Activated B cell treated with CpG ODN at 0.5 μM for 24 hours (primary cell): ENCODE data around the gene WDR37. TPM values are rescaled to one million over a fixed set of nuclear protein-coding genes. Genes with fewer than 3 reads are reported as not detected.
"Not testable (repeated sequence)": the region's sequence is repeated elsewhere in the genome, so short reads cannot be mapped to it uniquely, and the experiment has no call there.

Experiments
- ATAC-seq: fragments of 200-7000 bp; cut with Tn5 transposase; one replicate; pipeline ENCODE4 v1.10.0; 2021; ENCODE audit warnings: low read depth, mild to moderate bottlenecking, moderate library complexity
- CTCF ChIA-PET: fragments of 350-600 bp; sonication (Branson Sonifier 250); formaldehyde crosslinking; loops from one replicate; lab custom pipeline; 2021; ENCODE audit warnings: antibody characterized with exemption; lab: Charles Lee
- POLR2A ChIA-PET: fragments of 350-600 bp; sonication (Branson Sonifier 250); formaldehyde crosslinking; loops from one replicate; lab custom pipeline; 2021; ENCODE audit warnings: antibody characterized with exemption; lab: Charles Lee
- DNase-seq: peaks from one replicate; pipeline ENCODE4 v3.0.0; 2022
- H3K27ac Mint-ChIP-seq: one replicate; pipeline ENCODE4 v1.8.0; 2020; ENCODE audit warnings: mixed read lengths
- H3K27me3 Mint-ChIP-seq: one replicate; pipeline ENCODE4 v1.8.0; 2021; ENCODE audit warnings: mixed read lengths
- H3K36me3 Mint-ChIP-seq: one replicate; pipeline ENCODE4 v1.8.0; 2021; ENCODE audit warnings: low read depth, mixed read lengths
- H3K4me1 Mint-ChIP-seq: one replicate; pipeline ENCODE4 v1.8.0; 2021; ENCODE audit warnings: mixed read lengths
- H3K4me3 Mint-ChIP-seq: one replicate; pipeline ENCODE4 v1.8.0; 2020; ENCODE audit warnings: mild to moderate bottlenecking, mixed read lengths
- H3K9me3 Mint-ChIP-seq: one replicate; pipeline ENCODE4 v1.8.0; 2020; ENCODE audit warnings: mixed read lengths
- intact Hi-C: fragments of 100-400 bp; cut with micrococcal nuclease; formaldehyde crosslinking; loops from one replicate; pipeline ENCODE4 v1.15.1; 2024
- total RNA-seq: library from RNA; stranded (reverse); gene quantifications from 2 replicates; pipeline ENCODE4 v1.2.3, GENCODE V29; 2022
- TF ChIP-seq, protein P1 (sequence below): fragments of 200-600 bp; IDR thresholded peaks from one replicate; pipeline ENCODE4 v1.8.0; 2022; ENCODE audit warnings: antibody characterized with exemption, mild to moderate bottlenecking

The WDR37 gene
- total RNA-seq, 1 donor from 2014 or later, result 20.0 TPM

DNA sequence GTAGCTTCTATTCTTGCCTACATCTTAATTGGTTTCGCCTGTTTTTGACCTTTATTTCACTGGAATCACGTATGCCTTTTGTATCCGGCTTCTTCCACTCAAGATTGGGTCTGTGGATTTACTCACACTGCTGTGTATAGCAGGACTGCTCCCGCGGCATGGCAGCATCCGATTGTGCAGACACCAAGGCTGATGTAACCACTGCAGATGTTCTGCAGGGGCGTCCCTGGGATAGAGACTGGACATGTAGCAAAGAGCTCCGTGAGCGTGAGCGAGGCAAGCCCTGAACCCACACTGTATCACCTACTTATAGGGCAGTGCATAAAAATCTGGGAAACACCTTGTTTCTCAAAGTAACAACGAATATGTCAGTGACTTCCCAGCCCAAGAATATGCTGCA lies 19.1 kb upstream of the WDR37 start:
- peaks cover 36% of the 10 kb centered on the region for H3K36me3 Mint-ChIP-seq
- no peaks in the 10 kb centered on the region for H3K9me3 Mint-ChIP-seq
- intact Hi-C loops, result no loop called here
- H3K27ac Mint-ChIP-seq, result peak overlapping the region; percentile 72
- no peaks in the 10 kb centered on the region for H3K27me3 Mint-ChIP-seq
- DNase-seq (no peak), ATAC-seq (no peak)
- TF ChIP-seq, protein P1, sequence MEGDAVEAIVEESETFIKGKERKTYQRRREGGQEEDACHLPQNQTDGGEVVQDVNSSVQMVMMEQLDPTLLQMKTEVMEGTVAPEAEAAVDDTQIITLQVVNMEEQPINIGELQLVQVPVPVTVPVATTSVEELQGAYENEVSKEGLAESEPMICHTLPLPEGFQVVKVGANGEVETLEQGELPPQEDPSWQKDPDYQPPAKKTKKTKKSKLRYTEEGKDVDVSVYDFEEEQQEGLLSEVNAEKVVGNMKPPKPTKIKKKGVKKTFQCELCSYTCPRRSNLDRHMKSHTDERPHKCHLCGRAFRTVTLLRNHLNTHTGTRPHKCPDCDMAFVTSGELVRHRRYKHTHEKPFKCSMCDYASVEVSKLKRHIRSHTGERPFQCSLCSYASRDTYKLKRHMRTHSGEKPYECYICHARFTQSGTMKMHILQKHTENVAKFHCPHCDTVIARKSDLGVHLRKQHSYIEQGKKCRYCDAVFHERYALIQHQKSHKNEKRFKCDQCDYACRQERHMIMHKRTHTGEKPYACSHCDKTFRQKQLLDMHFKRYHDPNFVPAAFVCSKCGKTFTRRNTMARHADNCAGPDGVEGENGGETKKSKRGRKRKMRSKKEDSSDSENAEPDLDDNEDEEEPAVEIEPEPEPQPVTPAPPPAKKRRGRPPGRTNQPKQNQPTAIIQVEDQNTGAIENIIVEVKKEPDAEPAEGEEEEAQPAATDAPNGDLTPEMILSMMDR, result no peak
- ChIA-PET CTCF (no interaction called here), POLR2A (interaction anchor here (1.0 to 4.1 kb wide), 3 partner anchors 12 to 104 kb away, joined by 3 to 69 read pairs (median 15); partner anchors contain the start of genes IDI1 and WDR37)
- H3K4me3 Mint-ChIP-seq, result no peak overlapping the region
- peaks cover 30% of the 10 kb centered on the region for H3K4me1 Mint-ChIP-seq

DNA sequence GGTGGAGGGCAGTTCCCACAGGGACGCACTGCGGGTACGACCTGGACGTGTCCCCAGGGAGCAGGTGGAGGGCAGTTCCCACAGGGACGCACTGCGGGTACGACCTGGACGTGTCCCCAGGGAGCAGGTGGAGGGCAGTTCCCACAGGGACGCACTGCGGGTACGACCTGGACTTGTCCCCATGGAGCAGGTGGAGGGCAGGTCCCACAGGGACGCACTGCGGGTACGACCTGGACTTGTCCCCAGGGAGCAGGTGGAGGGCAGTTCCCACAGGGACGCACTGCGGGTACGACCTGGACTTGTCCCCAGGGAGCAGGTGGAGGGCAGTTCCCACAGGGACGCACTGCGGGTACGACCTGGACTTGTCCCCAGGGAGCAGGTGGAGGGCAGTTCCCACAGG lies 17.4 kb upstream of the WDR37 start:
- H3K4me3 Mint-ChIP-seq, DNase-seq, intact Hi-C loops, H3K27ac Mint-ChIP-seq, H3K9me3 Mint-ChIP-seq, ATAC-seq, H3K27me3 Mint-ChIP-seq, CTCF ChIA-PET: not testable (repeated sequence)
- POLR2A ChIA-PET, result interaction anchor here (1.2 to 4.1 kb wide), 2 partner anchors 11 to 51 kb away, joined by 4 to 69 read pairs; partner anchors contain the start of genes GTPBP4 and IDI1
- H3K36me3 Mint-ChIP-seq, result peaks cover 47% of the 10 kb centered on the region
- H3K4me1 Mint-ChIP-seq, result peaks cover 40% of the 10 kb centered on the region

DNA sequence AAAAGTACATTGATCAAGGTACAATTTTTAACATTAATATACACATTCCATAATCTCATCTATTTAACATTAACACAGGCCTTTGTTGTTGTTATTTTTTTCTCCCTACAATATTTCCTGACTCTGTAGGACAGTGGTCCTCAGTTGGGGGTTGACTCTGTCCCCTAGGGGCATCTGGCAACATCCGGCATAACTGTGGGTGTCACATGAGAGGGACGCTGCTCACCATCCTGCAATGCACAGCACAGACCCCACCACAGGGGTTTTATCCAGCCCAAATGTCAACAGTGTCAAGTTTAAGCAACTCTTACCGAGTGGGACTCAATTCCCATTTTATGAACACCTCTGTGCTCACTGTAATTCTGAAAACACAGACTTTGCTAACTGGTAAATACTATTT lies 16.1 kb upstream of the WDR37 start:
- TF ChIP-seq, protein P1, result no peak
- Mint-ChIP-seq H3K27me3 (no peaks in the 10 kb centered on the region), H3K36me3 (peaks cover 58% of the 10 kb centered on the region), H3K4me1 (peaks cover 53% of the 10 kb centered on the region), H3K27ac (no peak overlapping the region), H3K4me3 (no peak overlapping the region), H3K9me3 (no peaks in the 10 kb centered on the region)
- POLR2A ChIA-PET, result no interaction called here
- no peak for DNase-seq
- ATAC-seq, result no peak
- intact Hi-C loops, result loop anchor here (10.0 kb wide), 1 partner anchor 415 kb away; no protein-coding TSS in a partner anchor
- CTCF ChIA-PET, result no interaction called here

DNA sequence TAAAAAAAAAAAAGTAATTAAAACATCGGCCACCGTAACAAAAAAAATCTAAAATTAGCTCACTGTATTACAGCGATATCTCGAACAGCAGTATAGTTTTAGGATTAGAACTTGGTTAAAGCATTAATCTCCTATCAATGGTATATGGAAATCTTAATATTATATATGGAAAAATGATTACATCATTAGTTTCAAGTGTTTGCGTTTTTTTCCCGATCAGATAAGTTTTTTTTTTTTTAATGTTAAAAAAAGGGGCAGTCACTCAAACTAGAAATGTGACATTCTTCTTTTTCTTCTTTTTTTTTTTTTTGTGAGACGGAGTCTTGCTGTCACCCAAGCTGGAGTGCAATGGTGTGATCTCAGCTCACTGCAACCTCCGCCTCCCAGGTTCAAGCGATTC lies 14.7 kb upstream of the WDR37 start:
- Mint-ChIP-seq H3K27ac (no peak overlapping the region), H3K27me3 (no peaks in the 10 kb centered on the region), H3K4me1 (peaks cover 53% of the 10 kb centered on the region), H3K36me3 (peaks cover 67% of the 10 kb centered on the region), H3K9me3 (no peaks in the 10 kb centered on the region), H3K4me3 (no peak overlapping the region)
- intact Hi-C loops, result loop anchor here (10.0 kb wide), 1 partner anchor 413 kb away; no protein-coding TSS in a partner anchor
- no peak for ATAC-seq
- DNase-seq, result no peak
- ChIA-PET POLR2A (interaction anchor here (0.6 kb wide), 1 partner anchor 14 kb away, joined by 3 read pairs; the partner anchor contains the start of gene WDR37), CTCF (no interaction called here)
- TF ChIP-seq, protein P1, result no peak

DNA sequence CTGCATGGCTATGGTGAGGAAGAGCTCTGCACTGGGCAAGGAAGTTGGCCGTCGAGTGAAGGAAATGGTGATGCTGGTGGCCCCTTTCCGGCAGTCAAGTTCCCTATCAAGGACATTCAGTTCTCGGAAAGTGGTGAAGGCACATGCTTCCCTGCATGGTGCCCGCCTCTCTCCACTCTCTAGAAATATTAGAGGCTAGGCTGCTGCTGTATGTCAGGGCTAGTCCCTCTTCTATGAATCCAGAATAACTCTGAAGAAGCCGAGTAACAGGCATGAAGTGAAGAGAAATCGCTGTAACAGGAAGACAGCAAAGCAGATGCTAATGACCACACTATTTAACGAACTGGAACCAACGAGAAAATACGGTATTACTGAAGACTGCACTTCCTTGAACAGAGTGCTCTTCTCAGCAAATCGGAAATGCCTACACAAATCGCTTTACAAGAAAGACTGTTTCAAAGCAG lies 12.6 kb upstream of the WDR37 start:
- intact Hi-C loops, result loop anchor here (2.0 to 10.0 kb wide), 2 partner anchors 13 to 411 kb away; partner anchors contain the start of gene WDR37
- ChIA-PET CTCF (no interaction called here), POLR2A (interaction anchor here (1.6 to 3.3 kb wide), 3 partner anchors 12 to 112 kb away, joined by 4 to 17 read pairs (median 10); partner anchors contain the start of genes GTPBP4, LARP4B and WDR37)
- TF ChIP-seq, protein P1, result no peak
- Mint-ChIP-seq H3K36me3 (peaks cover 58% of the 10 kb centered on the region), H3K9me3 (no peaks in the 10 kb centered on the region), H3K27me3 (no peaks in the 10 kb centered on the region), H3K27ac (peak overlapping the region; percentile 97), H3K4me1 (peaks cover 48% of the 10 kb centered on the region), H3K4me3 (peak overlapping the region; percentile 84)
- ATAC-seq, result peak; percentile 66
- peak; percentile 25 for DNase-seq
